ENCODE results near the gene SYNE1. TPM values are rescaled to one million over a fixed set of nuclear protein-coding genes. Genes with fewer than 3 reads are reported as not detected.
A peak's percentile ranks its signal among the peaks of the same experiment; 100 is the strongest.

The SYNE1 gene
- total RNA-seq, 2 experiments from 2014 or later, result 74.6 to 140 TPM

DNA sequence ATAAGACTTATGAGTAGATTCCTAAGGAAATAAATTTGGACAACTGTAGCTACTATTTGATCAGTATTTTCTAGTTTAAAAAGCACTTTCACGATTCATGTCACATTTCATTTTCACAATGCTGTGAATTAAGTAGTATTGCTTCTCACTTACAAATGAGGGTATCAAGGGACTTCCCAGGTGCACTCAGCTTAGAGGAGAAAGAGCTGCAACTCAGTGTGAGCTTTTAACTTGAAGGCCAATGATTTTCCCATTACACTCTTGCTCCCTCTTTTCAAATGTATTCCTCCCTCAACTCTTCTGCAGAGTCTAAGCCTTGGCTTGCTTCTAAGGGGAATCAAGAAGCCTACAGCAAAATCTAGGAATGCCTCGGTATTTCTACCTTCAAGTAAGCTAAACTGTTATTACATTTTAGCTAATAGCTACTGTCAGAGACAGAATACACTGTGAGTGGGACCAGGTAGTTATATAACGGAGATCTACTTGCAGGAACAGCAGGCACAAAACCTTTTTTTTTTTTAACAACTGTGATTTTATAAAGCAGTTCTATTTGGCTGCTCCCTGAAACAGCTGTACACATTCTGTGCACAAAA is 339.0 kb downstream of the SYNE1 start:
- Histone ChIP-seq H2AFZ (ENCODE audit: low read length) (peak overlapping the region; percentile 64; the same call in 1 of the 2 replicates), H3K4me1 (ENCODE audit: insufficient read depth, low read length, poor library complexity, severe bottlenecking) (peaks cover 53% of the 10 kb centered on the region), H3K27ac (ENCODE audit: low read depth, low read length, poor library complexity, severe bottlenecking) (peak overlapping the region; percentile 88), H3K4me2 (ENCODE audit: low read length) (peak overlapping the region; percentile 97), H3K4me3 (ENCODE audit: low read depth, low read length, poor library complexity, severe bottlenecking) (peak overlapping the region; percentile 79), H3K9me3 (ENCODE audit: low read length) (no peaks in the 10 kb centered on the region), H3K36me3 (ENCODE audit: insufficient read depth, low read length) (peaks cover 35% of the 10 kb centered on the region), H3K9me2 (ENCODE audit: insufficient read depth, low read length) (no peaks in the 10 kb centered on the region), H4K20me1 (ENCODE audit: insufficient read depth, low read length) (no peaks in the 10 kb centered on the region), H3K79me2 (ENCODE audit: insufficient read depth, low read depth, low read length) (peaks cover 68% of the 10 kb centered on the region)
- ChIA-PET POLR2A (interaction anchor here (0.6 to 7.9 kb wide), 12 partner anchors 9 to 472 kb away, joined by 3 to 70 read pairs (median 4); no protein-coding TSS in a partner anchor), CTCF (ENCODE audit: unreplicated experiment) (interaction anchor here (0.6 to 1.4 kb wide), 3 partner anchors 9 to 115 kb away, joined by 3 to 5 read pairs (median 4); no protein-coding TSS in a partner anchor)
- TF ChIP-seq EZH2phosphoT487 (IDR thresholded peaks at IDR 0.05; ENCODE audit: borderline replicate concordance, low read depth, low read length) (no peak), CTCF (conservative IDR thresholded peaks at IDR 0.05; ENCODE audit: low read length) (no peak)
- peak; percentile 49 for DNase-seq (ENCODE audit: low spot score)
- no TSS peak for BruUV-seq (replicated peaks)
- intact Hi-C loops (cut with micrococcal nuclease; ENCODE audit: unreplicated experiment), result loop anchor here (2.0 kb wide), 2 partner anchors 113 to 845 kb away; partner anchors contain the start of gene RMND1

DNA sequence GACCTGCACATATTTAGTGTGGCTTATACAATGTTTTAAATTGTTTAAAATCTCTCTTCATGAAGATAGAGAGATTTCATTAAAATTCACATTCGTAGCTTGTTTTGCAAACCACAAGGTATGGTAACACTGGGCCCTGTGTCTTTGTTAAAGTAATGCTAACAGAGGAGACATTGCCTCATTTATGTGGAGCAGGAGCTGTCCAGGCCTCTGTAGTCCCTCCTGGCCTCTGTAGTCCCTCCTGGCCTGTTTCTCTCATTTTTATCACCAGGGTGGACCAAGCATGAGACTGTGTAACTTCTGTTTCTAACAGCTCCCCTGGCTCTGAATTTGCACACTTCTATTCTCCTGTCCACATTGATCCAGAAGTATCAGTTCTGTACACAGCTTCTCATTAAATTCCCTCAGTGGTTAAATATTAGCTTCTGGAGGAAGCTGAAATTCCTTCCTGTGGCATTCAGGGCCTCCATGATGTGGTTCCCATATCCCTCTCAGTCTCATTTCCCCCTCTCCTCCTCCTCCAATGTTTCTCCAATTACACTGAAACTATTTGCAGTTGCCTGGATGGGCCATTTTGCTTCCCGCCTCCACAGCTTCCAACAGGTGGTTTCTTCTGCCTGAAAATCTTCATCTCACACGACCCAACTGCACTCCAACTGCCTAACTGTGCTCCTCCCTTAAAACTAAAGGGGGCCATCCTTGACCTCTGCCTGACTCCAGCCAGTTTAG is 340.4 kb downstream of the SYNE1 start:
- TF ChIP-seq CTCF (conservative IDR thresholded peaks at IDR 0.05; ENCODE audit: low read length), result no peak
- TF ChIP-seq EZH2phosphoT487 (IDR thresholded peaks at IDR 0.05; ENCODE audit: borderline replicate concordance, low read depth, low read length), result no peak
- Histone ChIP-seq H3K36me3 (ENCODE audit: insufficient read depth, low read length) (peaks cover 48% of the 10 kb centered on the region), H3K4me1 (ENCODE audit: insufficient read depth, low read length, poor library complexity, severe bottlenecking) (peaks cover 44% of the 10 kb centered on the region), H3K79me2 (ENCODE audit: insufficient read depth, low read depth, low read length) (peaks cover 68% of the 10 kb centered on the region), H2AFZ (ENCODE audit: low read length) (no peak overlapping the region), H3K4me2 (ENCODE audit: low read length) (peak overlapping the region; percentile 97), H3K27ac (ENCODE audit: low read depth, low read length, poor library complexity, severe bottlenecking) (peak overlapping the region; percentile 88), H3K9me3 (ENCODE audit: low read length) (no peaks in the 10 kb centered on the region), H3K9me2 (ENCODE audit: insufficient read depth, low read length) (no peaks in the 10 kb centered on the region), H4K20me1 (ENCODE audit: insufficient read depth, low read length) (no peaks in the 10 kb centered on the region), H3K4me3 (ENCODE audit: low read depth, low read length, poor library complexity, severe bottlenecking) (peak overlapping the region; percentile 24)
- BruUV-seq (replicated peaks), result no TSS peak
- no peak for DNase-seq (ENCODE audit: low spot score)
- ChIA-PET CTCF (ENCODE audit: unreplicated experiment) (no interaction called here), POLR2A (interaction anchor here (0.5 to 7.9 kb wide), 13 partner anchors 8 to 843 kb away, joined by 3 to 70 read pairs (median 4); no protein-coding TSS in a partner anchor)
- intact Hi-C loops (cut with micrococcal nuclease; ENCODE audit: unreplicated experiment), result no loop called here

Data from OCI-LY7 (cell line).